Measurements from ENCODE around the gene C12orf60.
"Not testable (repeated sequence)": the region's sequence is repeated elsewhere in the genome, so short reads cannot be mapped to it uniquely, and the experiment has no call there.

Gene C12orf60, protein sequence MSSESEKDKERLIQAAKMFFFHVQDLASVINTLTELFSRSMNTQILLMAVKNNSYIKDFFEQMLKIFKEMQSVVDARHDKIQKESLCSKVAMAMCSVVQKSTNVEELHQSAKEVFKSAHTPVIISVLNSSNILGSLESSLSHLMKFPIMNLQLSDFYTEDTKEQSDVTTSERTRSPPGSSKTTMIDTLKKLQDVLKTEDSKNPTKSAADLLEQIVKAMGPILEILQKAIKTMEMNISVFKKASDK

DNA sequence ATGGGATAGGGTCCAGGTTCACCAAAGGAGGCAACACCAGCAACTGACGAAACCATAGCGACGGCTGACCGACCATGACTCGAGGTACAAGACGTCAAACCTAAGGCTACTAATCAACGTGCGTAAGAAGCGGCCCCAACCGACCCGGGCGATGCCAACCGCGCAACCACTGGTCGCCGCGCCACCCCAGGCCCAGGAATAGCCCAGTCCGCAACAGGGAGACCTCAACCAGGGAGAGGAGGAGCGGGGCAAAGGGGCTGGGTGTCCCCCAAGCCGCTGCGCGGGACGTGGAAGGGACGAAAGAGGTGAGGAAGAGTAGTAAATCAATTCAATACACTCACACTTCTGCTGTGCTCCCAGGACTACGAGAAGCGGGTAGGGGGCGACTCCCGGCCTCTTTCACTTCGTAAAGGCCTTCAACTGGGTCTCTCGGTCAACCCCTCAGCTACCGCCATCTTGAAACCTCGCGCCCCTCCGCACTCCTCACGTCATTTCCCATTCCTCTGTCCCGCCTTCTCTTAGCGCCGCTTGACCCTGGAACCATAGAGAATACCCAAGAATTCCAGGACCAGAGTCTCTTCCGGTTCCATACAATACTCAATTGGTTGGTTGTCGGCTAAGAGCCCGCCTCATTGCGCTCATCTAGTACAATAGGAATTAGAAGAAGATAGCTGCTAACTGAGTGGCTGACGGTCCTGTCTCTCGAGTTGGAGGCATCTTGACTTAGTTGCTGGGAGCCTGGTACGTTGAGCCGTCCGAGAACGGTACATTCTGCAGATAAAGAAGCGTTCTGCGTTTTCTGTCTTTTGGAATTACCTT lies at the start of gene C12orf60, which contains the start of gene WBP11:
TSS of gene C12orf60 (plus strand) at position 660 of the 819 bp plus-strand sequence. CDS start 19,266 bp downstream, outside the sequence.
TSS of gene WBP11 (minus strand) at position 468 of the 819 bp plus-strand sequence. CDS start 2,095 bp downstream, outside the sequence.
- DNase-seq (ENCODE audit: low read depth in 2 of 2) = peak; percentile 67 to 86

DNA sequence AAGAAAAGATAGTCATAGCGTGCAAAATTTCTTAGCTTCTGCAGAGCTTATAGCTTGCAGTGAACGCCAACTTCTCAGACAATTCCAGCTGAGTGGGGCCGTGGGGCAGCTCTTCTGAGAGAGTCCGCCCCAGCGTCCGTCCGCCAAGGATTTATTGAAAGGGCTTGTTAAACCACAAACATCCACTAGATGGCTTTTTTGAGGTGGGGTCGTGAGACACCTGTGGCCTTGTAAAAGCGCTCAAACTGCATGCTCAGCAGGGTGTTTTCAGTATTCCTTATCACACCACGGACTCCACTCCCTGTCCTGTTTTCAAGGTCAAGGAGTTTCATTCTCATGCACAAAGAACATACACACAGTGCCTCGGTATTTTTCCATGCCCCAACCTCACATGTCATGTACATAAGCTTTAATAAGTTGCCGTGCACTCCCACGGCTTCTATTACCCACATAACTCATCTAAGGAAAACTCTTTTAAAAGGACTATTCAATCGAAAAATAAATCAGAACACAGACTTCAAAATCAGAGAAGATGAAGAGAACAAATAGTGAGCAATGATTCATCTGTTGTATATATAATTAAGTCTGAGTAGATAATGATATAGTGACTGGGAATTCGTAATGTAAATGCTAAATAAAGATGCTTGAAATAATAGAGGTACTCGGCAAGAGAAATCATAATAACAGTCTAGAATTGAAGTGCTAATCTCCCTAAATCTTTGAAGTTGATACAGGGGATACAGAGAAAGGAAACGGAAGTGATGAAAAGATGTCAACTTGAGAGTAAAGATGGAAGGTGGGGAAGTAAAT lies 46.9 kb upstream of the C12orf60 start:
- DNase-seq (ENCODE audit: low read depth in 2 of 2) = no peak

DNA sequence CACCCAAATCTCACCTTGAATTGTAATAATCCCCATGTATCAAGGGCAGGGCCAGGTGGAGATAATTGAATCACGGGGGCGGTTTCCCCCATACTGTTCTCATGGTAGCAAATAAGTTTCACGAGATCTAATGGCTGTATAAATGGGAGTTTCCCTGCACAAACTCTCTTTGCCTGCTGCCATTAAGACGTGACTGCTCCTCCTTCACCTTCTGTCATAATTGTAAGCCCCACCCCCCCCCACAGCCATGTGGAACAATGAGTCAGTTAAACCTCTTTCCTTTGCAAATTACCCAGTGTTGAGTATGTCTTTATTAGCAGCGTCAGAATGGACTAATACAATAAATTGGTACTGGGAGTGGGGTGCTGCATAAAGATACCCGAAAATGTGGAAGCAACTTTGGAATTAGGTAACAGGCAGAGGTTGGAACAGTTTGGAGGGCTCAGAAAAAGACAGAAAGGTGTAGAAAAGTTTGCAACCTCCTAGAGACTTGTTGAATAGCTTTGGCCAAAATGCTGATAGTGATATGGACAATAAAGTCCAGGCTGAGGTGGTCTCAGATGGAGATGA lies 43.7 kb upstream of the C12orf60 start:
- not testable (repeated sequence) for DNase-seq (ENCODE audit: low read depth in 2 of 2)

DNA sequence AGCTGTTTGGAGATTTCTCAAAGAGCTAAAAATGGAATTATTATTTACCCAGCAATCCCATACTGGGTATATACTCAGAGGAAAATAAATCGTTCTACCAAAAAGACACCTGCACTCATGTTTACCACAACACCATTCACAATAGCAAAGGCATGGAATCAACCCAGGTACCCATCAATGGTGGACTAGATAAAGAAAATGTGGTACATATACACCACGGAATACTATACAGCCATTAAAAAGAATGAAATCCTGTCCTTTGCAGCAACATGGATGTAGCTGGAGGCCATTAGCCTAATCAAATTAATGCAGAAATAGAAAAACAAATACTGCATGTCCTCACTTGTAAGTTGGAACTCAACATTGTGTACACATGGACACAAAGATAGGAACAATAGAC lies 38.1 kb upstream of the C12orf60 start:
- DNase-seq (ENCODE audit: low read depth in 2 of 2) = no peak

DNA sequence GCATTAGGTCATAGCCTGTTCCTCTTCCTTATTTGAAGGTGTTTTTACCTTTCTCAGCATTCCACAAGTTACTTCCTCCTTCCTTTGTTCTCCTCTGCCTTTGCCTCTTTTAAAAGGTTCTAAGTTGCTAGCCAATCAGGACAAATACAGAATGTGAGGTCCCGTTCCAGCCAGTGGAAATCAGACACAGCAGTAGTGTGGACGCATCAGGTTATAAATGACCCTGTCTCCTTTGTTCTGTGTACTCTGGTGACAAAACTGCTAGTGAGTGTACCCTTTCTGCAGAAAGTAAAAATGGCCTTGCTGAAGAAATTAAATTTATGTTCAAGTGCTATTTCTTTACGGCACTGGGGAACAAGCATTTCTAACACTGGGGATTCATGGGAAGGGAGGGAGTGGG lies 37.5 kb upstream of the C12orf60 start:
- DNase-seq (ENCODE audit: low read depth in 2 of 2) = not testable (repeated sequence)

DNA sequence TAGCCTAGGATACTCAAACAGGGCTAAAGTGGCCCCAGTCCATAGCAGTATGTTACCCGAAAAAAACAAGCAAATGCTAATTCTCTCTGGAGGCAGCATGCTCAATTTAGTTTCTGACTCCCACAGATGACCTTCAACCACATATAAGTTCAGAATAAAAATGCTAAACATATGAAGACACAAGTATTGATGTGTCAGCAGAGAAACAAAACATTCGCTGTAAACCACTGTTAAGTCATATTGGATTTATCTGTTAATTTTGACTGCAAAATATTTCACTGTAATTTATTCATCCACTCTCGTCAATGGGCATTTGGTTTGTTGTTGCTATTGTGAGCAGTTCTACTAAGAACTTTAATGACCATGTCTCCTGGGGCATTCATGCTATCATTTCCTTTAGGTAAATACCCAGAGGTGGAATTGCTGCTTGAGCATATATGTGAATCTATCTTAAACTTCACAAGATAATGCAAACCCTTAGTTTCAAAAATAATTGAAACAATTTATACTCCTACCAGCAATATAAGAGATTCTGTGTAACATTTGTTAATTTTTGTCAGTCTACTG lies 36.7 kb upstream of the C12orf60 start:
- no peak for DNase-seq (ENCODE audit: low read depth in 2 of 2)

DNA sequence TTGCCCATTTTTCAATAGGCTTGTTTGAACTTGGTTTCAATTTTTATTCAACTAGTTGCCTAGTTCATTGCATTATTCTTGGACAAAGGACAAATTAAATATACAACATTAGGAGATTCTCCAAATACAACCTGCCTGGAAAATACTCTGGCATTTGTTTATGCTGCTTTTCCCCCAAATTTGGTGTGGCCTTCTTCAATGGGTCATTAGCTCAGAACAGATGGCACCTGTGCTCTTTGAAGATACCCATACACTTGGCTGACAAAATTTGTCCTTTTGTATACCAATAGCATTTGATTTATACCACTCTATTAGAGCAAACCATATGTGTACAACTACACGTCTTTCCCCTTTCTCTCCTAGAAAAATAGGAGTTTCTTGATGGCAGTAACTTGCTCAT lies 35.9 kb upstream of the C12orf60 start:
- no peak for DNase-seq (ENCODE audit: low read depth in 2 of 2)

DNA sequence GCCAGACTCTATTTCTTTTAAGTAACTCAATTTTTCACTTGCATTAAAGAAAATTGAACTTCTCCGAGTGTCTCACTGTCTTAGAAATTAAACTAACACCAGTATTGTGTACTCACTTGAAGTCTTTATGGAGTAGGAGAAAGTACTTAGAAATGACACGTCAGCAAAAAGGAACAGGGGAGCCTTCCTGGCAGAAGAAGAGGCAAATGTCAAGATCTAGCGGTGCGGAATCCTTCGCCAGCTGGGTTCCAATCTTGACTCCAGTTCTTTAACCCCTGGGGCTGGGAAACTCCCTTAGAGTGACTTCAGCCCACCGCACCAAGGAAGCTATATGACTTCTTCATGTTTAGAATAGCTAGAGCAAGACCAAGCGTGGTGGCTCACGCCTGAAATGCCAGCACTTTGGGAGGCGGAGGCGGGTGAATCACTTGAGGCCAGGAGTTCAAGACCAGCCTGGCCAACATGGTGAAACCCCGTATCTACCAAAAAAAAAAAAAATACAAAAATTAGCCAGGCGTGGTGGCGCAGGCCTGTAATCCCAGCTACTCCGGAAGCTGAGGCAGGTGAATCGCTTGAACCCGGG lies 34.6 kb upstream of the C12orf60 start:
- no peak for DNase-seq (ENCODE audit: low read depth in 2 of 2)

DNA sequence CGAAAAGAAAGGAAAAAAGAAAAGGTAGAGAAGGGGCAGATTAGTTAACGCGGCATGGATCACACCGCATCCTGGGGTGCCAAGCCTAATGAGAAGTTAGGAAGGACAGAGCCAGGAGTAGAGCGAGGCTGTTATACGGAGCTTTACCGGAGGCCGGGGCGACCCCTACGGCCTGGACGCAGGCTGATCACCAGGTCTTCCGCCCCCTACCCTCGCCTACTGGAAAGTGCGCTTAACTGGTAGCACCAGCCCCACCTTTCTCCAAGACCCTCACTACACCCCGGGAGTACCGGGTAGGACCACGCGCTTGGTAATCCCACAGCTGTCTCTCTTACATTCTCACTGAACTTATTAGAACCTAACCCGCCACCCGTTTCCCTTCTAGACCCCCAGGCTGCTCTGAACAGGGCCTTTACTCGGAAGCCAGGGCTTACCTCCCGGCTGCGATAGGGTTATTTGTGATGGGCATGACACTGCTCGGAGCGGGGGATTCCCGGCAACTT lies 34.0 kb upstream of the C12orf60 start:
- DNase-seq (ENCODE audit: low read depth in 2 of 2) = no peak

DNA sequence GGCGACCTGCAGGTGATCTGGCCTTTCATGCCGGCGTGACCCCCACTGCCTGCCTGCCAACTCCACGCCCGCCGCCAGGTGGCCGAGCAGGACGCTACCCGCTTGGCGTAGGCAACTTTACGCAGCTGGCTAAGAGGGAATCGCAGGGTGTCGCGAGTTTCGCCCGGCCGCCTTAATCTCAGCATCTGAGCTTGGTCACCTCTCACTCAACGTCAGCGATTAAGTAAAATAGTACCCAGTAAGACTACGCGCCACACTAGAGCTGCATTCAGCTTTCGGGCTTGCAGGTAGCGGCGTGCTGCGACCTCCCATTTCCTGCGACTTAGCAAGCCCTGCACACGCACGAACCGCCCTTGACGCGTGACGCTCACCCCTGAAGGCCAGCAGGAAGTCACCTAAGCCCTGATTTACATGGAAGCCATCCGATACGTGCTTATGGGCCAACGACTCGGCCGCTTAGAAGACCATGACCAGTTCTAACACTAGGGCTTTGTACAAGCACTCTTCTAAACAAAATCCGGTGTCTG lies 33.4 kb upstream of the C12orf60 start:
- DNase-seq (ENCODE audit: low read depth in 2 of 2) = peak; percentile 75 to 79

DNA sequence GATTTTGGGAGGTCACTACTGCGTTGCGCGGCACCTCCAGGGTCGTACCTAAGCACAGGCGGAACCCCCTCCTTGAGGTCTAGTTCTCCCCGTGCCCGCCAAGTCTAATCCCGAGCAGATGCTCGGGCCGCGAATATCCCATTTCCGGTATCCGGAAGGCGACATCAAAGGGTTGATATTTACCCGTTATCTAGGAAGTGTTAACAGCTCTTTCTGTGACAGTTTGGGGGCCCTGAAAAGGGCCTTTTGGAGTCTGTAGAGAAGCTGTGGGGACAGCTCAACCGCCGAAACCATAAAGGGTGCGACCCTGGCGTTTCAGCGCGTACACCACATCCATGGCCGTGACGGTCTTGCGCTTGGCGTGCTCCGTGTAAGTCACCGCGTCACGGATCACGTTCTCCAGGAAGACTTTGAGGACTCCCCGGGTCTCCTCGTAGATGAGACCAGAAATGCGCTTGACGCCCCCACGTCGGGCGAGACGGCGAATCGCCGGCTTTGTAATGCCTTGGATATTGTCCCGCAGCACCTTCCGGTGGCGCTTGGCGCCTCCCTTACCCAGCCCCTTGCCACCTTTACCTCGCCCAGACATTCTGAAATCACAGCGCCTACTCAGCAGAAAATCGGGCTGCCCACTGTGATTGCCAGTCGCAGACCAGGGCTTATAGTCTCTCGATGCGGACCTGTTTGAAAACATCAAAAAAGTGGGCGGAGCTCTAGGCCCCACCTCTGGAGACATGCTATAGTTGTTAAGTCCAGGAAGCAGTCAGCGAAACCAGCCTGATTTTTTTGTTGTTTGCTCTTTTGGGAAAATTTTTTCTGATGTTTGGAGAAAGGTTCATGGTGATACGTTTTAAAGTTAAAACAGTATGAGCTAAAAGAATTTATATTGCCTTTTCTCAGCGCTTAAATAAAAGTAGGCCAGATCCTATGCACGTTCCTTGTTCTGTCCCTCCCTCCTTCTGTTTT lies 32.7 kb upstream of the C12orf60 start:
- DNase-seq (ENCODE audit: low read depth in 2 of 2) = peak; percentile 74 to 88

DNA sequence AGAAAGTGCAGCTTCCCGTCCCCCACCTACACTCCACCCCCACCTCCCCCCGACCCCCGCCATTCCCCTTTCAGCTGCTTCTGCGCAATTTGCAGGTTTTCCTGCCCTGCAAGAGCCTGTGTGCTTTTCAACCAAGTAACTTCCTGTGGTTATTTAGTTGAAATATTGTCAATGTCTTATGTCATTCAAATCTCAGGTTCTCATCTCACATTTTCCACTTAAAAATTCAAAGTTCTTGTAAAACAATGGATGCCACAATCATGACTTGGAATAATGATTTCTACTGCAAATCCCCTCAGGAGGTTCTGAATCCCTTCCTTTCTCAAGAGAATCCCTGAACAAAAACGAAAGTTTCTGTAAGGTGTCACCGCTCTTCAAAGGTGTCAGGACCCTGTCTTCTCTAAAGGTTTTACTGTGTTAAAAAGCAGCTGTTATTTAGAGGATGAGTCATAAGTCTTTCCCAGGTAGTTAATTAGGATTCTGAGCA lies 31.8 kb upstream of the C12orf60 start:
- DNase-seq (ENCODE audit: low read depth in 2 of 2) = peak in 1 of 2 donors; percentile 18

DNA sequence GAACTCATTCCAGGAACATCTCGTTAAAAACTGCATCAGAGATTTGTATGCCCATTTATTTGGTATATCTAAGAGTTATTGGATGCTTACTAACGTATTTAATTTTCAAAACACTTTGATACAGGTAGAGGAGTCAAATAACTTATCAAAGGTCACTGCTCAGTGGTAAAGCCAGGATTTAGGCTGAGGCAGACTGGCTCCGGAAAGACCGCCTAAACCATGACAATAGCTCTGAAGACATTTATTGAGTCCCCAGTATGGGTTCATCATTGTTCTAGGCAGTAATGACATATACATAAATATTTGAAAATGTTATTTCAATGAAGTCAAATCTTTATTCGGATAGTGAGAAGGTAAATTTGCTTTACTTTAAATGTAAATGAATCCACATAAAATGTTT lies 30.5 kb upstream of the C12orf60 start:
- no peak for DNase-seq (ENCODE audit: low read depth in 2 of 2)

DNA sequence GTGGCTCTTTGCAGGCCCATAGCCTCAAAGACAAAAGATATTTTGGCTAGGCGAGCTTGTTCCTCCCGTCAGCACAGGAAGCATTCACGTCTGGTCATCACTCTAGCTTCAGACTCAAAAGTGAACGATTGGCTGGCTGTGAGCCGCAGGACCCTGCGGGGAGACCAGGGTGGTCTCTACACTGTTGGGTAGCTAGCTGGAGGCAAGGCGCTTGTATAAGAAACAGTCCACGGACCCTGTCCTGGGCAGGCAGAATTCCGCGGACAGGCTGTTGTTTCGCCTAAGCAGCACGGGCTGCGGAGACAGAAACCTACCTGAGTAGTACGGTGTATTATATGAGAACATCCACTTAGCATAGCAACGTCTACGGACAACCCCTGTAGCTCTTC lies 29.8 kb upstream of the C12orf60 start:
- DNase-seq (ENCODE audit: low read depth in 2 of 2) = no peak

DNA sequence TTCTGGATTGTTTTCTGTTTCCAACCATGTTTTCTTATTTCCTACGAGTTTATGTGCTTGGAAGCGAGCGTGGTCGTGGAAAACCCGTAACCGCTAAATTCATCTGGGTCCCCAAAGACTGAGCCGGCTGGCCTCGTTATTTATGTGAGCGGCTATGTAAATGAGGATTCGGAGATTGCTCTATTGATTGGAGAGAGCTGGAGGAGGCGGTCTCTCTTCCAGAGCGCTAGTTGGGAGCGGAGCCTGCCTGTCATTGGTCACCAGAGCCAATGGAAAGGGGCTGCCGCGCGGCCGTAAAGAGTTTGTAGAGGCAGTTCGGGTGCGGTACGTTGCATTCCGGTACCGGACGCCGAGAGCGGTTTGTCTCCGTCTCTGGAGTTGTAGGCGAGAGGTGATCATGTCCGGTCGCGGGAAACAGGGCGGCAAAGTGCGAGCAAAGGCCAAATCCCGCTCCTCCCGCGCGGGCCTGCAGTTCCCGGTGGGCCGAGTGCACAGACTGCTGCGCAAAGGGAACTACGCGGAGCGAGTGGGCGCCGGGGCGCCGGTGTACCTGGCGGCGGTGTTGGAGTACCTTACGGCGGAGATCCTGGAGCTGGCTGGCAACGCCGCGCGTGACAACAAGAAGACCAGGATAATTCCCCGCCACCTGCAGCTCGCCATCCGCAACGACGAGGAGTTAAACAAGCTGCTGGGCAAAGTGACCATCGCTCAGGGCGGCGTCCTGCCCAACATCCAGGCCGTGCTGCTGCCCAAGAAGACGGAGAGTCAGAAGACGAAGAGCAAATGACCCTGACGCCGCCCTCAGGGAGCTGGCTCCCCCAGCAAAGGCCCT lies 29.2 kb upstream of the C12orf60 start:
- DNase-seq (ENCODE audit: low read depth in 2 of 2) = peak; percentile 63 to 78

DNA sequence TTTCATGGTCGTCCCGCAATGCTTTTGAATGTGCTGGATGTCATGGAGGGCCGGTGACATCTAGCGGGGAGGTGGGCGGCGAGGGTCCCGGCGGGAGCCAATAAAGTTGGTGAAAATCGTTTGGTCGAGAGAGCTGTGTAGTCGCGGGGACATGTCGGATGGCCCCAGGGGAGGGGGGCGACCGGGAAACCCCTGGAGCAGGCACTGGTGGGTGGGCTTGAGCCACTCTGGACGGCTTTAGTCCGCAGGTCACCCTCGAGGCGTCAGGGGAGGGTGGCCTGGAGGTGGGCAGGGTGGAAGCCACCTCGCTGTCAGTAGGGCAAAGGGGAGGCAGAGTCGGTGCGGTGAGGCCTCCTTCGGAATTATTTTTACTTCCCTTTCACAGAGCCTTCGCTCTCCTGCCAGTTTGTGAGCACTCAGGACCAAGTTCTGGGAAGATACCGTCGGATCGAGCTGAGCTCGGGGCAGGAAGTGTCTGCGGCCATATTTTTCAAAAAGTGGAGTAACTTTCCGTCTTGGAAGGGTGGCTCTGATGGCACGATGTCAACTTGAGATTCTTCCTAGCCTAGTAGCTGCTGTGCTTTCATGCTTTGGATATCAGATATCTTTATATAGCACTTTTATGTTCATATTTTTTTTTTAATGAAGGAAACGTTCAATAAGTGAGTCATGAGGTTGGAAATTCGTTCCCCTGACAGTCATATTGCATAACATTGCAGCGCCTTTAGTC lies 28.4 kb upstream of the C12orf60 start:
- DNase-seq (ENCODE audit: low read depth in 2 of 2) = no peak

DNA sequence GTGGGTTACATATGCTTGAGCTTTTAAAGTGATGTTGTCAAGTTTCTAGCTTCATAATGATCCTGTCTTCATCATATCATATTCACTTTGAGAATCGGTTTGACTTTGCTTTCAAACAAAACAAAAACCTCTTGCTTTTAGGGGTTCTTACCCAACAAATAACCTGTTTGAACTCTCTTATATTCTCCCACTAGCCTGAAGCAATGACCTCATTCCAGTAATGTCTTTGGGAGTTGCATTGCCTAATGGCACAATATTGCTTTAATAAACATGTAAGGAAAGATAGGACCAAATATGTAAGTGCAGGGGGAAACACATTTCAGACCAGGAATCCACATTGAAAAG lies 27.9 kb upstream of the C12orf60 start:
- DNase-seq (ENCODE audit: low read depth in 2 of 2) = no peak
